Loucy (cell line): ENCODE measurements around the gene ABHD14A.

Experiments used
- CTCF ChIP-seq: fragments of 200-600 bp; sonication (generic); conservative IDR thresholded peaks from 2 replicates; pipeline ENCODE4 v1.5.1; 2014; ENCODE audit warnings: mild to moderate bottlenecking, antibody characterized with exemption, low read length
- EZH2phosphoT487 ChIP-seq: fragments of 200-600 bp; IDR thresholded peaks from 2 replicates; pipeline ENCODE4 v1.6.1; 2018; ENCODE audit warnings: antibody characterized with exemption, mild to moderate bottlenecking, moderate library complexity, borderline replicate concordance

- TF ChIP-seq CTCF (peak; percentile 66), EZH2phosphoT487 (no peak)
Observed at GRCh38 chr3:52014613-52015012, 39.7 kb downstream of the ABHD14A start.
